Measurements from ENCODE around the gene MGAT5.

The MGAT5 gene

GRCh38 chr2:134420920-134421319, 167.0 kb downstream of the MGAT5 start:
- TF ChIP-seq CTCF (IDR thresholded peaks at IDR 0.05; ENCODE audit: poor library complexity, severe bottlenecking), result no peak
- ATAC-seq (ENCODE audit: low read depth) (no peak), DNase-seq (ENCODE audit: low spot score) (no peak)
- H3K36me3 ChIP-seq (ENCODE audit: low read depth), result peaks cover 3% of the 10 kb centered on the region; the same call in 1 of the 2 replicates
- H3K27me3 ChIP-seq (ENCODE audit: insufficient read depth, poor library complexity, severe bottlenecking), result no peaks in the 10 kb centered on the region
- H3K4me3 ChIP-seq (ENCODE audit: severe bottlenecking), result no peak overlapping the region
- H3K27ac ChIP-seq (ENCODE audit: poor library complexity, severe bottlenecking), result no peak overlapping the region
- H3K4me1 ChIP-seq (ENCODE audit: insufficient read depth, poor library complexity, severe bottlenecking), result no peaks in the 10 kb centered on the region
- H3K9me3 ChIP-seq (ENCODE audit: severe bottlenecking), result no peaks in the 10 kb centered on the region

- DNase-seq (ENCODE audit: low spot score), result no peak
- H3K27me3 ChIP-seq (ENCODE audit: insufficient read depth, poor library complexity, severe bottlenecking), result no peaks in the 10 kb centered on the region
- no peak overlapping the region for H3K4me3 ChIP-seq (ENCODE audit: severe bottlenecking)
- no peak for TF ChIP-seq CTCF (IDR thresholded peaks at IDR 0.05; ENCODE audit: poor library complexity, severe bottlenecking)
- H3K27ac ChIP-seq (ENCODE audit: poor library complexity, severe bottlenecking), result no peak overlapping the region
- H3K4me1 ChIP-seq (ENCODE audit: insufficient read depth, poor library complexity, severe bottlenecking), result no peaks in the 10 kb centered on the region
- ATAC-seq (ENCODE audit: low read depth), result no peak
- peaks cover 7% of the 10 kb centered on the region; the same call in 1 of the 2 replicates for H3K36me3 ChIP-seq (ENCODE audit: low read depth)
- no peaks in the 10 kb centered on the region for H3K9me3 ChIP-seq (ENCODE audit: severe bottlenecking)
Measured at GRCh38 chr2:134421556-134422328, 167.9 kb downstream of the MGAT5 start.

- peaks cover 14% of the 10 kb centered on the region; the same call in 1 of the 2 replicates for H3K36me3 ChIP-seq (ENCODE audit: low read depth)
- no peak for TF ChIP-seq CTCF (IDR thresholded peaks at IDR 0.05; ENCODE audit: poor library complexity, severe bottlenecking)
- H3K4me3 ChIP-seq (ENCODE audit: severe bottlenecking), result no peak overlapping the region
- H3K27me3 ChIP-seq (ENCODE audit: insufficient read depth, poor library complexity, severe bottlenecking), result no peaks in the 10 kb centered on the region
- no peaks in the 10 kb centered on the region for H3K4me1 ChIP-seq (ENCODE audit: insufficient read depth, poor library complexity, severe bottlenecking)
- no peaks in the 10 kb centered on the region for H3K9me3 ChIP-seq (ENCODE audit: severe bottlenecking)
- DNase-seq (ENCODE audit: low spot score), result no peak
- no peak for ATAC-seq (ENCODE audit: low read depth)
- H3K27ac ChIP-seq (ENCODE audit: poor library complexity, severe bottlenecking), result no peak overlapping the region
Measured at GRCh38 chr2:134425724-134426496, 172.0 kb downstream of the MGAT5 start.

GRCh38 chr2:134426721-134427120, 172.8 kb downstream of the MGAT5 start:
- H3K27me3 ChIP-seq (ENCODE audit: insufficient read depth, poor library complexity, severe bottlenecking), result no peaks in the 10 kb centered on the region
- H3K27ac ChIP-seq (ENCODE audit: poor library complexity, severe bottlenecking), result no peak overlapping the region
- ATAC-seq (ENCODE audit: low read depth), result no peak
- no peak for TF ChIP-seq CTCF (IDR thresholded peaks at IDR 0.05; ENCODE audit: poor library complexity, severe bottlenecking)
- H3K4me3 ChIP-seq (ENCODE audit: severe bottlenecking), result no peak overlapping the region
- H3K4me1 ChIP-seq (ENCODE audit: insufficient read depth, poor library complexity, severe bottlenecking), result peaks cover under 1% of the 10 kb centered on the region
- DNase-seq (ENCODE audit: low spot score), result no peak
- no peaks in the 10 kb centered on the region for H3K9me3 ChIP-seq (ENCODE audit: severe bottlenecking)
- H3K36me3 ChIP-seq (ENCODE audit: low read depth), result peaks cover 14% of the 10 kb centered on the region; the same call in 1 of the 2 replicates
